ENCODE data around the gene DOK1.

The DOK1 gene

GRCh38 chr2:74564222-74564621 lies 9.7 kb downstream of the DOK1 start:
- TF ChIP-seq CTCF (IDR thresholded peaks at IDR 0.05; ENCODE audit: borderline replicate concordance, insufficient read depth, low read depth, low read length): no peak

GRCh38 chr2:74566076-74566753 lies 11.7 kb downstream of the DOK1 start:
- H3K4me3 ChIP-seq (ENCODE audit: low read depth, low read length): no peak overlapping the region
- TF ChIP-seq CTCF (IDR thresholded peaks at IDR 0.05; ENCODE audit: borderline replicate concordance, insufficient read depth, low read depth, low read length): no peak

More at GRCh38 chr2:74564222-74564621, 9.7 kb downstream of the DOK1 start:
- H3K4me3 ChIP-seq (ENCODE audit: low read depth, low read length): no peak overlapping the region

- H3K4me3 ChIP-seq (ENCODE audit: low read depth, low read length): no peak overlapping the region
- no peak for TF ChIP-seq CTCF (IDR thresholded peaks at IDR 0.05; ENCODE audit: borderline replicate concordance, insufficient read depth, low read depth, low read length)
Observed at GRCh38 chr2:74566754-74567085, 12.2 kb downstream of the DOK1 start.

GRCh38 chr2:74567881-74568280 lies 13.4 kb downstream of the DOK1 start:
- TF ChIP-seq CTCF (IDR thresholded peaks at IDR 0.05; ENCODE audit: borderline replicate concordance, insufficient read depth, low read depth, low read length): no peak

GRCh38 chr2:74569686-74570085 lies 15.2 kb downstream of the DOK1 start:
- TF ChIP-seq CTCF (IDR thresholded peaks at IDR 0.05; ENCODE audit: borderline replicate concordance, insufficient read depth, low read depth, low read length): no peak
- no peak overlapping the region for H3K4me3 ChIP-seq (ENCODE audit: low read depth, low read length)

More at GRCh38 chr2:74567881-74568280, 13.4 kb downstream of the DOK1 start:
- no peak overlapping the region for H3K4me3 ChIP-seq (ENCODE audit: low read depth, low read length)

- H3K4me3 ChIP-seq (ENCODE audit: low read depth, low read length): no peak overlapping the region
- TF ChIP-seq CTCF (IDR thresholded peaks at IDR 0.05; ENCODE audit: borderline replicate concordance, insufficient read depth, low read depth, low read length): no peak
Observed at GRCh38 chr2:74571058-74571457, 16.5 kb downstream of the DOK1 start.

GRCh38 chr2:74572178-74572925 lies 17.8 kb downstream of the DOK1 start:
- H3K4me3 ChIP-seq (ENCODE audit: low read depth, low read length): no peak overlapping the region
- TF ChIP-seq CTCF (IDR thresholded peaks at IDR 0.05; ENCODE audit: borderline replicate concordance, insufficient read depth, low read depth, low read length): peak; percentile 60
